ENCODE data around the gene ASB16.

DNA sequence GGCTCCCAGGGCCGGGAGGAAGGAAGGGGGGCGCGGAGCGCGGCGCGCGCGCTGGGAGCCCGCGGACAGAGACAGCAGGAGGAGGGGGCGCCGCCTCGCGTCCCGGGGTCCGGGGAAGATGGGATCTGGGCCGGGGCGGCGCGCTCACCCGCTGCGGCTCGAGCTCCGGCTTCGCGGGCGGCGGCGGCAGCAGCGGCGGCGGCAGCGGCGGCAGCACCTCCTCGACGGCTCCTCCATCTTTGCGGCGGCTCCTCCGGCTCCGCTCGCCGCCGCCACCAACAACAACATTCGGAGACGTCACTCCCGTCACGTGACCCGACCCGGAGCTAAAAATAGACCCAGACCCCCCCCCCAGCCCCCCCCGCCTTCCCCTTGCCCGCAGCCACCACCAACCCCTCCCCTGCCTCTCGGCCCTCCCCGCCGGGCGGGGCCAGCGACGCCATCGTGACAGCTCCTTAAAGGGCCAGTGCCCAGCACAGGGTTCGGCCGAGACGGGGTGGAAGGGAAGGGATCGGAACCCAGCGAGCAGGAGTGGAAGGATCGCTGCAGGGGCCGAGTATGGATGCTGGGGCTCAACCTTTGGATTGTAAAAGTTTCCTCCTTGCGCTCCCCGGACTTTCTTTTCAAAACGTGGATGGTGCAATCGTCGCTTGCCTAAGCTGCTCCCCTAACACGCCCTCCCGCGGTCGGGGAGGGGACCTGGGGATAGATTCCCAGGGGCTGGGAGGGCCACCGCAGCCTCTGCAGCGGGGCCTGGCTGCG lies 47.0 kb upstream of the ASB16 start, which contains the start of gene HDAC5:
- TF ChIP-seq, protein P1, sequence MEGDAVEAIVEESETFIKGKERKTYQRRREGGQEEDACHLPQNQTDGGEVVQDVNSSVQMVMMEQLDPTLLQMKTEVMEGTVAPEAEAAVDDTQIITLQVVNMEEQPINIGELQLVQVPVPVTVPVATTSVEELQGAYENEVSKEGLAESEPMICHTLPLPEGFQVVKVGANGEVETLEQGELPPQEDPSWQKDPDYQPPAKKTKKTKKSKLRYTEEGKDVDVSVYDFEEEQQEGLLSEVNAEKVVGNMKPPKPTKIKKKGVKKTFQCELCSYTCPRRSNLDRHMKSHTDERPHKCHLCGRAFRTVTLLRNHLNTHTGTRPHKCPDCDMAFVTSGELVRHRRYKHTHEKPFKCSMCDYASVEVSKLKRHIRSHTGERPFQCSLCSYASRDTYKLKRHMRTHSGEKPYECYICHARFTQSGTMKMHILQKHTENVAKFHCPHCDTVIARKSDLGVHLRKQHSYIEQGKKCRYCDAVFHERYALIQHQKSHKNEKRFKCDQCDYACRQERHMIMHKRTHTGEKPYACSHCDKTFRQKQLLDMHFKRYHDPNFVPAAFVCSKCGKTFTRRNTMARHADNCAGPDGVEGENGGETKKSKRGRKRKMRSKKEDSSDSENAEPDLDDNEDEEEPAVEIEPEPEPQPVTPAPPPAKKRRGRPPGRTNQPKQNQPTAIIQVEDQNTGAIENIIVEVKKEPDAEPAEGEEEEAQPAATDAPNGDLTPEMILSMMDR (IDR thresholded peaks at IDR 0.05 in 2 of 3, conservative IDR thresholded peaks at IDR 0.05 in 1 of 3; ENCODE audit: borderline replicate concordance in 1 of 3, insufficient read depth in 1 of 3, low read depth in 2 of 3, low read length in 2 of 3): peak; percentile 53 to 59 (median 53); a peak in 5 of 6 replicates
- TF ChIP-seq POLR2A (IDR thresholded peaks at IDR 0.05; ENCODE audit: borderline replicate concordance, extremely low read depth, insufficient read depth, insufficient read length) (no peak), EZH2 (IDR thresholded peaks at IDR 0.05) (no peak), ZNF274 (IDR thresholded peaks at IDR 0.05; ENCODE audit: low read depth, low read length) (no peak), EZH2phosphoT487 (IDR thresholded peaks at IDR 0.05; ENCODE audit: borderline replicate concordance) (no peak), ELF1 (IDR thresholded peaks at IDR 0.05; ENCODE audit: borderline replicate concordance, low read depth) (no peak), FOSL1 (IDR thresholded peaks at IDR 0.05; ENCODE audit: low read depth) (no peak), JUND (IDR thresholded peaks at IDR 0.05) (no peak), YY1 (IDR thresholded peaks at IDR 0.05; ENCODE audit: extremely low read depth, insufficient replicate concordance, low read depth, low read length) (peak; percentile 39), POLR2AphosphoS5 (IDR thresholded peaks at IDR 0.05; ENCODE audit: low read depth, low read length) (peak; percentile 68; the same call in 1 of the 2 replicates)

All from HCT116 (cell line).